ENCODE data around the gene FAM156B. TPM values are rescaled to one million over a fixed set of nuclear protein-coding genes. Genes with fewer than 3 reads are reported as not detected.
"Not testable (repeated sequence)": the region's sequence is repeated elsewhere in the genome, so short reads cannot be mapped to it uniquely, and the experiment has no call there.

Gene FAM156B, protein sequence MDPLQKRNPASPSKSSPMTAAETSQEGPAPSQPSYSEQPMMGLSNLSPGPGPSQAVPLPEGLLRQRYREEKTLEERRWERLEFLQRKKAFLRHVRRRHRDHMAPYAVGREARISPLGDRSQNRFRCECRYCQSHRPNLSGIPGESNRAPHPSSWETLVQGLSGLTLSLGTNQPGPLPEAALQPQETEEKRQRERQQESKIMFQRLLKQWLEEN
- 10 to 100 TPM in 1 of 2 experiments, 1 to 10 TPM in 1; 9.2 to 13.0 TPM for total RNA-seq
- 5.8 TPM for polyA plus RNA-seq (2013, experiment 1 of 2)
- 9.3 TPM for polyA plus RNA-seq (2013, experiment 2 of 2)
- 0 to 0.32 (median 0) reads per million in 172 experiments for total RNA-seq

DNA sequence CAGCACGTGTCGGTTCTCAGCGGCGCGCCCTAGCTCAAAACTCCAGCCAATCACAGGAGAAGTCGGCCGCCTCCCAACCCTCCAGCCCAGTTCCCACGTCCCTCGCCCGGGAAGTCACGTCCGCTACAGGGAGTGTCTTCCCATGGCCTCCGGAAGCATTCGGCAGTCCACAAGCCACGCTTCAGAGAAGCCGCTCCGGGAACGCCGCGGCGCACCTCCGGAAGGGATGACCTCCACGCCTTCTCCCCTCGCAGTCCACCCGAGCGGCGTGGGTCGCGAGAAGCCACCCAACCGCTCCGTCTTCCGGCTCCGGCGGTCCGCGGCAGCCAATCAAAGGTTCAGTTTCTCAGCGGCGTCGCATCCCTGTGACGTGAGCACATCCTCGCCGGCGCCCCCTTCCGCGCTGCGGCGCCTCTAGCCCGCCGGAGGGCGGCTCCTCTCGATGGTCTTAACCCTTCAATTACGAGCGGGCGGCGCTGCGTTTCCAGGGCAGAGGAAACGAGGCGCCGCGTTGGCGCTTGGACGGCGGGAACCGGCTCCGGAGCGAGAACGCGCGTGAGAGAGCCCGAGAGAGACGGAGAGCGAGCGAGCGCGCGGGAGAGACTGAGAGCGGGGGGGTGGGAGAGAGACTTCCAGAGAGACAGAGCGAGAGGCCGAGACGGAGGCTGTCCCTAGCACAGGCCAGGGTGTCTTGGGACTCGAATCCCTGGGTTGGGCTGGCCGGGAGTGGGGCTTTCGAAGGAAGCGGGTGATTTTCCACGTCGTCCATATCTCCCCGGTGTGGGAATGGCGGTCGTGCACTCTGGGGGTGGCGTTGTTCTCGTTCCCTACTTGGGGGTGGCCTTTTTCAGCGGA lies at the start of gene FAM156B:
Gene FAM156B (plus strand): TSS at position 476 of the 855 bp plus-strand sequence. CDS start 9,896 bp downstream, outside the sequence.
- H3K4me1 ChIP-seq (ENCODE audit: insufficient read depth, low read length); H3K27me3 ChIP-seq (ENCODE audit: control insufficient read depth in 1 of 2, insufficient read depth in 2 of 2, low read length in 2 of 2); DNase-seq; H3K27ac Mint-ChIP-seq; intact Hi-C loops (cut with DNase I, micrococcal nuclease); H3K27me3 Mint-ChIP-seq; POLR2A ChIA-PET; CTCF ChIA-PET; H3K36me3 ChIP-seq (ENCODE audit: insufficient read depth, low read length); H3K9me3 ChIP-seq (ENCODE audit: control insufficient read depth in 1 of 2, insufficient read depth in 1 of 2, low read length in 2 of 2); H3K9me3 Mint-ChIP-seq; H3K36me3 Mint-ChIP-seq (ENCODE audit: low read depth); H3K4me3 ChIP-seq (ENCODE audit: low read length); H3K27ac ChIP-seq (ENCODE audit: low read depth in 1 of 2, low read length in 2 of 2); H3K4me3 Mint-ChIP-seq; H3K4me1 Mint-ChIP-seq (ENCODE audit: low read depth): not testable (repeated sequence)
- peak; percentile 85 for ATAC-seq (ENCODE audit: poor library complexity)

DNA sequence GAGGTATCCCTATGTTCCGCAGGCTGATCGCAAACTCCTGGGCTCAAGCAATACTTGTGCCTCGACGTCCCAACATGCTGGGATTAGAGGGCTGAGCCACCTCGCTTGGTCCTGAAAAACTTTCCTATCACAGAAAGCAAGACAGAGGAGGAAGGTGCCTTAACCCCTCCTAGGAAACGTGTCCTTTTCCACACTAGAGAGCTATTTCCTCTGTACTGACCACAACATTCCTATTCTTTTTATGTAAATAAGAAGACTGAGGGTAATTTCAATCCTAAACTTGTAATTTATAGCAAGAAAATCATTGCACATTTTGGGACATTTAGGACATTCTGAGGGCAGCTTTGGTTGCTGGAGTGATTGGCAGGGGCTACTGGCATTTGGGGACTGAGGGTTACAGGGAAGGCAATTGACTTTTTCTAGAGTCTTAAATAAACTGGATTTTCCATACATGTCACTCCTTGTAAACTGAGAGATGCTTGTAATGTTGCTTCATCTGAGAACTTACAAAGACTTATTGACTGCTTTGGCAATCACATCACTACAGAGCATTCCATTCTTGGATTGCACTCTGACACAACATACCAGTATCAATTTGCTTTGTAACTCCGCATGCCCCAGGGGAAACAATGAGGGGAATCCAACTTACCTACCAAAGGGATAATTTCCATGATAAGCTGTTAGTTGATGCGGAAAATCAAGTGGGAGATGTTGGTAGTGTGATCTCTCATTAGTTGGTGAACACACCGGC lies 44.8 kb upstream of the FAM156B start:
- Histone ChIP-seq H3K9me3 (ENCODE audit: control insufficient read depth in 1 of 2, insufficient read depth in 1 of 2, low read length in 2 of 2) (no peaks in the 10 kb centered on the region), H3K4me1 (ENCODE audit: insufficient read depth, low read length) (no peaks in the 10 kb centered on the region), H3K27me3 (ENCODE audit: control insufficient read depth in 1 of 2, insufficient read depth in 2 of 2, low read length in 2 of 2) (peaks cover 0 to 2% of the 10 kb centered on the region in 2 experiments), H3K4me3 (ENCODE audit: low read length) (no peak overlapping the region), H3K27ac (ENCODE audit: low read depth in 1 of 2, low read length in 2 of 2) (no peak overlapping the region), H3K36me3 (ENCODE audit: insufficient read depth, low read length) (no peaks in the 10 kb centered on the region)
- H3K9me3 Mint-ChIP-seq = no peaks in the 10 kb centered on the region
- ChIA-PET CTCF (no interaction called here), POLR2A (no interaction called here)
- peaks cover 10% of the 10 kb centered on the region for H3K27me3 Mint-ChIP-seq
- H3K36me3 Mint-ChIP-seq (ENCODE audit: low read depth) = no peaks in the 10 kb centered on the region
- TF ChIP-seq, protein P1, sequence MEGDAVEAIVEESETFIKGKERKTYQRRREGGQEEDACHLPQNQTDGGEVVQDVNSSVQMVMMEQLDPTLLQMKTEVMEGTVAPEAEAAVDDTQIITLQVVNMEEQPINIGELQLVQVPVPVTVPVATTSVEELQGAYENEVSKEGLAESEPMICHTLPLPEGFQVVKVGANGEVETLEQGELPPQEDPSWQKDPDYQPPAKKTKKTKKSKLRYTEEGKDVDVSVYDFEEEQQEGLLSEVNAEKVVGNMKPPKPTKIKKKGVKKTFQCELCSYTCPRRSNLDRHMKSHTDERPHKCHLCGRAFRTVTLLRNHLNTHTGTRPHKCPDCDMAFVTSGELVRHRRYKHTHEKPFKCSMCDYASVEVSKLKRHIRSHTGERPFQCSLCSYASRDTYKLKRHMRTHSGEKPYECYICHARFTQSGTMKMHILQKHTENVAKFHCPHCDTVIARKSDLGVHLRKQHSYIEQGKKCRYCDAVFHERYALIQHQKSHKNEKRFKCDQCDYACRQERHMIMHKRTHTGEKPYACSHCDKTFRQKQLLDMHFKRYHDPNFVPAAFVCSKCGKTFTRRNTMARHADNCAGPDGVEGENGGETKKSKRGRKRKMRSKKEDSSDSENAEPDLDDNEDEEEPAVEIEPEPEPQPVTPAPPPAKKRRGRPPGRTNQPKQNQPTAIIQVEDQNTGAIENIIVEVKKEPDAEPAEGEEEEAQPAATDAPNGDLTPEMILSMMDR (IDR thresholded peaks at IDR 0.05) = no peak
- intact Hi-C loops (cut with DNase I, micrococcal nuclease) = no loop called here
- no peak overlapping the region for H3K4me3 Mint-ChIP-seq
- H3K27ac Mint-ChIP-seq = no peak overlapping the region
- DNase-seq = no peak
- no peak for ATAC-seq (ENCODE audit: poor library complexity)
- no peaks in the 10 kb centered on the region for H3K4me1 Mint-ChIP-seq (ENCODE audit: low read depth)

DNA sequence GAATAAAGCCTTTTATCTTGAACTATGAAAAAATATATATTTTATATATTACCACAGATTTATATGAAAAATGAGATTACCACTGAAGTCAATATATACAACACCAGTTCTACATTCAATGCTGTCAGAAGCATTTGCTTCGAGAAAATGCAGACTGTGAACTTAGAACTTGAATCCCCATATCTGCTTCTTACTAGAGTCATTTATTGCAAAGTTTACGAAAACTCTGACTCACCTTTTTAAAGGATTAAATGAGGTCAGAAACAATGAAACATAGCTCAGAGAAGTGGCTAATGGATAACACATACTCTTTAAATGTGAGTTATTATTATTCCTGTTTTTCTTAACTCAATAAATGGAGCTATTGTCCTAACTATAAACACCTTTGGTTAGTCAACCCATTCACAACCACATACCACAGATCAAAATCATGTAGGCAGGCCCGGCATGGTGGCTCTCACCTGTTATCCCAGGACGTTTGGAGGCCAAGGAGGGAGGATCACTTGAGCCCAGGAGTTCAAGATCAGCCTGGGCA lies 40.1 kb upstream of the FAM156B start:
- H3K36me3 ChIP-seq (ENCODE audit: insufficient read depth, low read length); H3K9me3 ChIP-seq (ENCODE audit: control insufficient read depth in 1 of 2, insufficient read depth in 1 of 2, low read length in 2 of 2); H3K4me1 ChIP-seq (ENCODE audit: insufficient read depth, low read length); H3K27ac Mint-ChIP-seq; H3K4me1 Mint-ChIP-seq (ENCODE audit: low read depth); H3K9me3 Mint-ChIP-seq; H3K27ac ChIP-seq (ENCODE audit: low read depth in 1 of 2, low read length in 2 of 2); ATAC-seq (ENCODE audit: poor library complexity); DNase-seq; H3K36me3 Mint-ChIP-seq (ENCODE audit: low read depth); H3K4me3 ChIP-seq (ENCODE audit: low read length); POLR2A ChIA-PET; H3K27me3 ChIP-seq (ENCODE audit: control insufficient read depth in 1 of 2, insufficient read depth in 2 of 2, low read length in 2 of 2); intact Hi-C loops (cut with DNase I, micrococcal nuclease); CTCF ChIA-PET; H3K4me3 Mint-ChIP-seq: not testable (repeated sequence)
- H3K27me3 Mint-ChIP-seq = peaks cover 11% of the 10 kb centered on the region
